Heart left ventricle (tissue), 13 donors: ENCODE data around the gene DHRS3.

Experiments
- CTCF ChIP-seq, 12 donors: fragments of 200-600 bp; sonication (generic) in 4 of 12; IDR thresholded peaks; one replicate each; pipeline versions ENCODE4 v1.5.0 to v1.8.0; 2018 to 2022; ENCODE audit warnings: antibody characterized with exemption in 12 of 12, mild to moderate bottlenecking in 5 of 12
- POLR2A ChIP-seq, 2 donors: fragments of 450-650 bp; IDR thresholded peaks; one replicate each; pipeline ENCODE4 v1.6.1; 2017; ENCODE audit warnings: antibody characterized with exemption in 2 of 2, mild to moderate bottlenecking in 2 of 2, moderate library complexity in 2 of 2
- donor health status: ischemic (EF 13 %, LVEDD 7.1; RV severe dilation, severe dysfunction).
- donor health status: DM: no; HTN: yes; CAD: no.
- donor health status: DM: no; HTN: no; CAD: no.
- donor health status: ischemic (EF 25% LVEDD 6.9; RV normal size, moderate dysfunction).
- donor health status: ischemic (EF 25% LVEDD 5.7; RV mildly dilated, moderate dysfunction).
- donor health status: ischemic (EF 35%, LVEDD 5.7; RV mildly dilated, moderate dysfunction).
- donor health status: nonischemic (EF 11% LVEDD 7.7; RV severe dilation, severe dysfunction).
- donor health status: DM: yes; HTN: yes; CAD: no.
- donor health status: PGD.
- donor health status: ischemic (EF 29% LVEDD 5.4; RV normal size, mild dysfunction).
- donor health status: nonischemic (EF 23%, LVEDD 6.1; RV moderate dilation, normal function).

- no peak for TF ChIP-seq CTCF (IDR thresholded peaks at IDR 0.05)
- TF ChIP-seq POLR2A (IDR thresholded peaks at IDR 0.05): no peak
These were observed 1.9 kb downstream of the DHRS3 start for GRCh38 chr1:12615865-12616708.
